ENCODE results near the gene TMTC1.

TMTC1 gene

DNA sequence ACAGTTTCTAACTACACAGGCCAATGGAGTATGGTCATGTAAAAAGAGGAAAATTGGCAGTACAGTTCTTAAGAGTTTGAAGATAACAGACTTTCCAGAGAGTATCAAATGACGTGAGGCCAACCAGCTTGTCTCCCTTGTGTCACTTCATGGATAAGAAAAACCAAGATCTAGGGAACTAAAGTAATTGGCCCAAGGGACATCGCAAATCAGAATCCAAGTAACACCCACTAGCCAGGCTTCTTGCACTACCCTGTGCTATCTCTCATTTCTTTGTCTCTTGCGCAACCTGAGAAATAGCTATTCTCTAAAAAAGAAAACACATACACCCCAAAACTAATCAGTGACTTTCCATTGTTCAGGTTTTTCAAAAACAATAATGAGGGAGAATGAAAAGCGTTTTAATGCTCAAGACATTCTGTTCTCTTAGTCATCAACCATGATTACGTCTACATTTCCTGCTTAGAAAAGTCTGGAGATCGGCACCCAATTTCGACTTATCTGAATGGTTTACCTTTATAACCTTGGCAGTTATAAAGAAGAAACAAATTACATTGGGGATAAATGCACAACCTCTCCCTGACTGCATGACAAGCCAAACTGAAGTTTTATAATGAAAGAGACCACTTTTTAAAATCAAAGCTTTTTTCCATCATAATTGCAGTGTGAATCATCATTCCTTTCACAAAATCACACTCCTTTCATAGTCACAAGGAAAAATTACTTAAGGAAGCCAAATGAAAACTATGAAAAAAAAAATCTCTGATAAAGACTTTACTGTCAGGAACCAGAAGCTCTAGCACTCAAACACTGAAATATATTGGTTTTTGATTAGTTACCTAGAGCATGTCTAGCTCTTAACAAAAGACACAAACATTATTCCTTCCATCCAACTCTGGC, 42.1 kb downstream of the TMTC1 start:
- in situ Hi-C loops (cut with HindIII; ENCODE audit: low sequenced_read_pairs), result no loop called here

DNA sequence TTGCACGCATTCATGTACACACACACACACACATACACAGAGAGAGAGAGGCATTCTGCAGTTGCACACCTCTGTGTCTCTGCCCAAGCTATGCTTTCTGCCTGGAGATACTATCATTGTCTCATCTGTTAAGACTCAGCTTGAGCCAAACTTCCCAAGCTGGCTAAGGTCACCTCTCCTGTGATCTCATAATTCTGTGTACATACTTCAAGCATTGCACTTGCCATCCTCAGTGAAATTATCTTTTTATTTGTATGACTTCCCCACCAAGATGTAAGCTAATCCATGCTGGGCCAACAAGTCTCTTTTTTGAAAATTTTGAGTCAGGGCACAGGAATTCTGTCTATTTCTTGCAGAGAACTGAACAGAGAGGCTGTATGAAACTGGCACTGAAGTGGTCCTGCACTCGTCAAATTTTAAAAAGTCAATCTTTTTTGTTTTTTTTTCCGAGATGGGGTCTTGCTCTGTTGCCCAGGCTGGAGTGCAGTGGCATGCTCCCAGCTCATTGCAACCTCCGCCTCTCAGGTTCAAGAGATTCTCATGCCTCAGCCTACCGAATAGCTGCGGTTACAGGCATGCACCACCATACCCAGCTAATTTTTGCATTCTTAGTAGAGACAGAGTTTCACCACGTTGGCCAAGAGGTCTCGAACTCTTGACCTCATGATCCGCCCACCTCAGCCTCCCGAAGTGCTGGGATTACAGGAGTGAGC, 44.3 kb downstream of the TMTC1 start:
- in situ Hi-C loops (cut with HindIII; ENCODE audit: low sequenced_read_pairs), result no loop called here

DNA sequence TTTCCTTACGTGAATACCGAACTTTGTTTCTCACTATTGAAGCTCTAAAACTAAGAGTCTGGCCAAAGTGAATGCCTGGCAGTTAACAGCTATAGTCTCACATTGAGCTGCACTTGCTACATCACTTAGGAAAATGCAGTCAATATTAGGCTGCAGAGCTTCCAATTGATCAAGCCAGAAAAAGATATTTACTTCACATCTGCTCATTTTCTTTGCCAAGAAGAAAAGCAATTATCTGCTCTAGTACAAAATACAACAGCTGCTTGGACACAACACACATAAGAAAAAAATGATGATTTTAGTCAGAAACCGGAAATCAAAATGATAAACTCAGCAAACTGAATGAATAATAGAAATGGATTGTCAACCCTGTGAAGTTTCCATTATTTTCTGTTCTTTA, 45.4 kb downstream of the TMTC1 start:
- in situ Hi-C loops (cut with HindIII; ENCODE audit: low sequenced_read_pairs), result no loop called here

DNA sequence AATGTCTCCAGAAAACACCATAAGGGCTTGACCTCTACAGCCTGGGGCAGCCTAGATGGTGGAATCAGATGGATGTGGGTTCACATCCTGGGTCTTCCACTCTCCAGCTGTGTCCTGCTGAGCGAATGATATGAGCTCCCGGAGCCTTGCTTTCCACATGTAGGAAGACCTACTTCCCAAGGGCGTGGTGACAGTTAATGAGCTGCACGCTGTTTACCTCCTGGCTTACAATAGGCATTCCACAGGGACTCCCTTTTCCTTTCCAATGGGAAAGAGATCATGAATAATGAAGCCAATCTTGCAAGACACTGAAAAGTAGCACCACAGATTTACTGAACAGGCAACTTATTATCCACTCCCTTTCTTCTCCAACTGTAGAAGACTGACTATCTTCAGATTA, 46.1 kb downstream of the TMTC1 start:
- in situ Hi-C loops (cut with HindIII; ENCODE audit: low sequenced_read_pairs), result no loop called here

DNA sequence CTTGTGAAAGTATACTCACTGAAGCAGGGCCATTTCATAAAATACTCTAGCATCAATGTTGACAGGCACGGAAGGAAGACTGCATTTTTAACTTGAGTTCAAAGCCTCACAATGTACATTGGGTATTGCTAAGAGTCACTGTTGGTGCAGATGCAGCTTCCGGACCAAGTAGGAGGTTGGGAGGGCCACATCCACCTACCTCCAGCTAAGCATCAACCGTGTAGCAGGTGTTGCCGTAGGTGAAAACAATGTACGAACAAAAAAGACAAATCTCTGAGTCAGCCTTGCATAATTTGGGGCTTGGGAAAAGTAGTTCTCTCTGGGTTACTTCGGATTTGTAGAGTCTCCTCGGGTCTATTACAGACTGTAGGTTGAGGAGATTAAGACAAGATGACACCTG, 48.1 kb downstream of the TMTC1 start:
- in situ Hi-C loops (cut with HindIII; ENCODE audit: low sequenced_read_pairs), result no loop called here

DNA sequence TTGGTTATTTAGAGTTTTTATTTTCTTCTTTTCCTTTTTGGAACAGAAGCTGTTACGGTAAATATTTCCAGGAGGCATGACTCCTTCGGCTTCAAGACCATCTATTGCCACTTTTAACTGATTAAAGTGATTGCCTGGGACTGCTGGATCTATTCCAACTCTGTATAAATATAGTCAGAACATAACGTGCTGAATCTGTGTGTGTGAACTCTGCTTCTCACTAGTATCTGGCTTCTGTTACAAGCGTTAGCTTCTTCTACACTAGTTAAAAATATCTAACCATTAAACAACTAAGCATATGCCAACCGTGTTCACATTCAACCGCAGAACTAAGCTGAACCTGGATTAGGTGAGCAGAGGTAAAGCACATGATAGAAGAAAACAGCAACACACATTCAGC, 49.0 kb downstream of the TMTC1 start:
- in situ Hi-C loops (cut with HindIII; ENCODE audit: low sequenced_read_pairs), result no loop called here

DNA sequence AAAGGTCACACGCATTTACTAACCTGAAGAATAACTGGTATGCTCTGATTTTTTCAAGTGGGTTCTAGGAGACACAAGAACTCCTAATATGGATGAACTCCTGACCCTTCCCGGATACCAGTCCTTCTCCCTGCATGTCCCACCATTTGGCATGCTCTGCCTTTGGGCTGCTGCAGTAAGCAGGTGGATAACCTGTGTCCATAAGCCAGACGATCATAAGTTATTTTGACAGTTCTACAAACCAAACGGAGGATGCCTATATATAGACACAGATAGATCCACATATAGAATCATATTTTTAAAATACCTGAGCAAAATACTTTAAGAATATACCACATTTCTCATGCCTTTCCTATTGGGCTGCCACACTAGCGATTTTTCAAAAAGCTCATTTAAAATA, 49.4 kb downstream of the TMTC1 start:
- in situ Hi-C loops (cut with HindIII; ENCODE audit: low sequenced_read_pairs), result no loop called here

DNA sequence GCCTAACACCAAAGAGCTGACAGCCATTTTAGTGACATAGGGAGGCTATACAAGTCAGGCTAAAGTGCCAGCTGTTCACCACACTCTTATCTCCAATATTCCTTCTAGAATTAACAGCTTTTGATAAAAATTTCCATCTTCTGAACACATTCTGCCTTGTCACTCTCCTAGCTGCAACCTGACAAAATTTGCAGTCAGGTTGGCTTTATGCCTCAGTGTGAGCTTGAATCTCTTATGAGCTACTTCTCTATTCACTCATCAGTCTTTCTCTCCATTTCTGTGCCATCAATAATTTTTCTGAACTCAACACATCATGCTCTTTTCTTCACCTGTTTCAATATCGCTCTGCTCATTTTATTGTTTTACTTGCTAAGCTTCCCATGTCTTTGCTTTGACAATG, 50.2 kb downstream of the TMTC1 start:
- in situ Hi-C loops (cut with HindIII; ENCODE audit: low sequenced_read_pairs), result no loop called here

DNA sequence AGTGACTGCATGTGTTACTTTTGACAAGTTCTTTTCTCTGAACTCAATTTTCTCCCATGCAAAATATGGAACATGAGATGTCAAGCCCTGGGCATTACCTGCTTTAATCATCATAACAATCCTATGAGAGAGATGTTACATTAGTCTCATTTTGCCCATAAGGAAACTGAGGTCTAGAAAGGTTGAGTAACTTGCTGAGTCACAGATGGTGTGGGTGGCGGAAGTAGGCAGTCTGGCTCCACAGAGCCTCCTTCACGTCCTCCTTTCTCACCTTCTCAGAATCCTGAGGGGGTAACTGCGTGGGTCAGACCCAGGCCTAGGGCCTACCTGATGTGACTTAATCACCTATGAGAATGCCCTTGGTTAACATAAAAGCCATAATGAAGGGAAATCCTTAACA, 50.7 kb downstream of the TMTC1 start:
- in situ Hi-C loops (cut with HindIII; ENCODE audit: low sequenced_read_pairs), result no loop called here

DNA sequence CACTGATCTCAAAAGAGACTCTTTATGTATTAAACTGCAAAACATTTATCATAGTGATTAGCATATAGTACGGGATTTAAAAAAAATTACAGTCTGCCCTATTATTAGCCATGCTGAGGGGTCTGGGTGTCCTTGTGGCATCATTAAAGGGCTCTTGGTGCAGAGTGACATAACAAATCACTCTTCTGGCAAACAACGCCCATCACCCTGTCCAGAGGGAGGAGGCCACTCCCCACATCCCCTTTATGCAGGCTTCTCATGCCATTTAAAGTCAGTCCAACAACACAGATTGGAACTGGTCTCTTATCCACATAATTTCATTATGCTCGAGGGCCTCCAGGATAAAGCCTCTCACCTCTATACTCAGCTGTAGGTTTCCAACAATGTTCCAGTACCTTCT, 51.1 kb downstream of the TMTC1 start:
- in situ Hi-C loops (cut with HindIII; ENCODE audit: low sequenced_read_pairs), result no loop called here

DNA sequence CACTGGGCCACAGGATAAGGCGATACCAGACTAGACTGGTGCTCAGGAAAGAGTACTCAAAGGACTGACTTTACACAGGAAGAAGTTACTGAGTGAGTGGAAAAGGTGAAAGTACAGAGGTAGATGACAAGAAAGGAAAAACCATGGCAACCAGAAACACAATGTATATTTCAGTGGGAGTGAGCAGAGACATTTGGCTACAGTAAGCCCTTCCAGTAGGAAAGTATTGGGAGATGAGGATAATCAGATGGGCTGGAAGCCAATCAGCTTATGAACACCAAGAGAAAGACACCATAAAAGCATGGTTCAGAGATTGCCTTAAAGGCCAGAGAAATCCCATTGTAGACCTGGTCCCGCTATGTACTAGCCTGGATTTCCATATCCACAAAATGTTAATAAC, 51.6 kb downstream of the TMTC1 start:
- in situ Hi-C loops (cut with HindIII; ENCODE audit: low sequenced_read_pairs), result no loop called here

DNA sequence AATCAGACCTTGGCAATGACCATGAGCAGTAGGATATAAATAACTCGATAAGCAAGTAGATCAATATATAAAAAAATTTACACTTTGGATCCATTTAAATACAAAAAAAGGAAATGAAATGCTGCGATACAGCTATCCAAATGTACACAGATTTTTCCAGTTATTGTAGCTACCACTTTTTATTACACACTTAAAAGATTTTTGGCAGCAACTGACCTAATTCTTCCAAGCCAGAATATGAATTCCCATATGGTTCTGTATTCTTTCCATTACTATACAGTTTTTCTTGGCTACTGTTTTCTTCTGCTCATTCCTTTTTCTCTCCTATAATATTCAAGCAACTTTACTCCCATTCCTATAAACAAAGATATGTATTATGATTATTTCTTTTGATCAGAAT, 52.2 kb downstream of the TMTC1 start:
- in situ Hi-C loops (cut with HindIII; ENCODE audit: low sequenced_read_pairs), result no loop called here

DNA sequence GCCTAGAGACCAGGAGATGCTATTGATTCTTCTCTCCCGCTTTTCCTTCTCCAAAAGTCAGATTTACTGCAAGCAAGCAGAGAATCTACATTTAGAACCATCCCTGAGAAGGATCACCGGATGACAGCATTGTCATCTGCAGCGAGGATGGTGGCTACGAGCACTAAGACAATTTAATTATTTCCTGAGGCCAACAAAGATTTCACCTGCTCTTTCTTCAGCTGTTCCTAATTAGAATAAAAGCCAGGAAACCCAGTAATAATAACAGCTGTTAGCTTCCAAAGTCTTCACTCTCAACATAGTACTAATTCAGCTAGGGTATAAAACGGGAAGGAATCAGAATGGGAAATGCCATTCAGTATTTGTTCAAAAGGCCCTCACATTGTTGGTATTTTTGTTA, 53.3 kb downstream of the TMTC1 start:
- in situ Hi-C loops (cut with HindIII; ENCODE audit: low sequenced_read_pairs), result no loop called here

DNA sequence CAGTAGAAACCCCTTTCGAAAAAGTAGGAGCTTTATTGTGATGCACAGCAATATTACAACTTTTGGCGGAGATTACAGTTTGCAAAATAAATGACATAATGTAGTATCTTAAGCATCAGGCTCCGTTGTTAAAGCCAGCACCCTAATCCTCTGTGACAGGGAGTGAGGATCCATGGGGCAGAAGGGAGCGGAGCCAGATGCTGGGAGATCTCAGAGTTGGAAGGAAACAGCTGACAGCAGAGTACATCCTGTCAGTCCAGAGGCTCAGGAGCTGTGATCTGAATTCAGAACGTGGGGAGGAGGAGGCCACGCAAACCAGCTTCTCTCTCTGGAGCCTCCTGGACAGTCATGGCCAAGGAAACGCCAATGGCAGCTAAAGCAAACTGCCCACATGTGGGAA, 55.7 kb downstream of the TMTC1 start:
- in situ Hi-C loops (cut with HindIII; ENCODE audit: low sequenced_read_pairs), result no loop called here

DNA sequence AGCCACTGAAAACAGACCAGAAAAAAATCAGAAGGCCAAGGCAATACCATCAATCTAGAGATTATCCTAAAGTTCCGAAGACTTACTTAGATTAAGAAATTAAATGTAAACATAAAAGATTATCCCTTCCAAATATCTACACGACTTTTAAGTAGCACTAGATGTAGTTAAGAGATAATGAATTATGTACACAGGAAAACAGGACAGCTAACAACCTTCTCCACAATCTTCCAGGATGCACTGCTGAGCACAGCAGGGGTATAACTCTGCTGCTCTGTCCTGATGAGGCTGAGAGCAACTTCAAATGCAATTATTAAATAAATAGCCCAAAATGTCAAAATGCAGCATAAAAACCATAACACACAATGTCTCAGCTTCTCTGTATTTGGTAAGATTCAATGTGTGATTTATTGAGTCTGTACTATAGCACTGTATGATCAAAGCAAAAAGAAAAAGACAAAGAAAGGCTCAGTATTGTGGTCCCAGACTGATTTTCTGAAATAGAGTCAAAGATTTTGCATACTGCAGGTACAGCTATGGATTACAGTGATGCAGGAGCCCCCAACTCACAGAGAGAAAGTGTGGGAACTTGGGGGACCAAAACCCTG, 56.9 kb downstream of the TMTC1 start:
- in situ Hi-C loops (cut with HindIII; ENCODE audit: low sequenced_read_pairs), result no loop called here

DNA sequence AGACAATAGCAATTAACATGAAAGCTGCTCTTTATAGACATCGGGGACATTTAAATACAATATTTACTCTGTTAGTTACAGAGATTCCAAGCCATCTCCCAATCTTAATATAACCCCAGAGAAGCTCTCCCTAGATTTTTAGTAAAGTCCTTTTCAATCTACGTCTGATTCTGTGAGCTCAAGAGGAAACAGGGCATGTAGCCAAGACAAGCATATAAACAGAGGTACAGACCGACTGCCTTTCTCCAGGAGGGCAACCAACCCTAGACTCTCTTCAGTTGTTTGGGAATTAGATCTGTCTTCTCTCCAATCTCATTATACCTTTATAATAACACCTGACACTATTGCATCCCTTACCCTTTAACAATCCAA, 57.4 kb downstream of the TMTC1 start:
- in situ Hi-C loops (cut with HindIII; ENCODE audit: low sequenced_read_pairs), result no loop called here

DNA sequence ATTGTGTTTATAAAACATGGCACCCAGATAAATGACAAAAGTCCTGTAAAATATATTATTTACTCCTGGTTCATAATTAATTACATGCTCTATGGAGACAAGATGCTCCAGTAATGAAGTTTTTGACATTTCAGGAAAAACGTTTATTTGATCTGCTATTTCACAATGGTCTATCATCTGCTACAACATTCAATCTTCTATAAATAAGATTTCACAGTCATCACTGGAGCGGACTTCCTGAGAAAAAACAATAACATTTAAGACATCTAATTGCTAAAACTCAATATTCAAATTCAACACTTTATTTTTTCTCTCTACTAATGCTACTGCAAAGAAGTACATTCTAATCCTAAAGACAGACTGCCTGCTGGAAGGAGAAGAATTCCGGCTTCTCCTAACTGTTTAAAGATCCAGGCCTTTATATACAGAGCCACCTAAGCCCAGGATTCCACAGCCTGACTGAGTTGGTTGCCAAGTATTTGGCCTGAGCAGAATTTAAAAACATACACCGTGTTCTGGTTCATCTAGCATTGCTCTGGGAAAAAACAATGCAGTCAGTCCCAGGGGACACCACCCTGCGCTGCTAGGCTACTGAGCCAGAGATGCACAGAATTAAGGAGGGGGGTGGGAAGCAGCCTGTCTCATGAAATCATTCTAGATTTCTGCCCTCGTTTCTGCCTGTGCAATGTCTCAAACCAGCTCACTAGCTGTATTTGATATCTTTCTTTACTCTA, 58.0 kb downstream of the TMTC1 start:
- in situ Hi-C loops (cut with HindIII; ENCODE audit: low sequenced_read_pairs), result no loop called here

DNA sequence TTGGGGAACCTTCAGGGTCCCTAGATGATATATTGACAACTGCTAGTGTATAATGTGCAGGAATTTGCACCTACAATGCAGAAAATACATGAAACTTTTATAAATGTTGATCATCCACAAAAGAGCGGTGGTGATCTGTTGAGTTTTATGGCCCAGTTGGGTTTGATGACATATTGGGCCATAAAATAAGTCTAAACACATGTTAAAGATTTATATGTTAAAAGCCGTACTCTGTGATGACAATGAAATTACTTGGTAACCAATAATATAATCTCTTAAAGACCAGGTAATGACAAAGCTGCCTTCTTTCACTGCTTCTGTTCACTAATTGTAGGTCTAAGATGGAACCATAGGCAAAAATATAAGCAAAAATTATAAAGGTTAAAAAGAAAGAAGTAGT, 61.6 kb downstream of the TMTC1 start:
- in situ Hi-C loops (cut with HindIII; ENCODE audit: low sequenced_read_pairs), result no loop called here

DNA sequence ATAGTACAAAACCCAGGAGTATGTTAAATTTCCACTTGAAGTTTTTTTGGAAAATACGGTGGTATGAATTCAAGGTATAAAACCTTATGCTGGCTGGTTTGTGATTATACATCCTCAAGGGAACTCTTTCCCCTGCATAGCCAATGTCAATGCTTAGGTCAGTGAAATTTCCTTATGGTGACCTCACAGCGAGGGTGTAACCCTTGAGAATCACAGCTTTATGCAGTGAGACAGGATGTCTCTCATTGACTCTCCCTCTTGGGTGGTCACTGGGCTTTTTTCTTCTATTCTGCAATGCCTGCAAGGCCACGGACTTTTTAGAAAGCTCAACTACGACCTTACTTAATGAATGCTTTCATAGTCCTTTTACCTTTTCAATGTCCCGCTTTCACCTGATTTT, 64.4 kb downstream of the TMTC1 start:
- in situ Hi-C loops (cut with HindIII; ENCODE audit: low sequenced_read_pairs), result no loop called here

DNA sequence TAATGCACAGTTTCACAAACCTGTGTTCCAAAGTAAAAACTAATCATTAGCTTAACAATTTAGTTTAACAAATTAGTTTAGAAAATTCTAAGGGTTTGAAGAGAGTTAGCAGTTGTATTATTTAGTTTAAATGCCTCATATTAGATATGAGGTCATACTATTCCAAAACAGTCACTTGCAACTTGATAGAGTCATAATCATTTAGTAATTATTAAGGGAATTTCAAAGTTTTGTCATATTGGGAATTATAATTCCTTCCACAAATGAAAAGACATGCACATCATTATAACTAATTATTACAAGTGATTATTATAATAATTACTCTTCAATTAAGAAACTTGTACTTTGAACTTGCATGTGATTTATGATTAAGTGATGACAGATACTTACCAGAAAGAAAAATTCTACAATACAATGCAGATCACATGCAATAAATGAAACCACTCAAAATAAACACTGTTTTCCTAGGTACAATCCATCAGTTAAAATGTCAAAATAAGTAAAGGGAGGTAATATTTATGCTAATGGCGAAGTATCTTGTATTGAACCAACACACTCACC, 66.1 kb downstream of the TMTC1 start:
- in situ Hi-C loops (cut with HindIII; ENCODE audit: low sequenced_read_pairs), result no loop called here

DNA sequence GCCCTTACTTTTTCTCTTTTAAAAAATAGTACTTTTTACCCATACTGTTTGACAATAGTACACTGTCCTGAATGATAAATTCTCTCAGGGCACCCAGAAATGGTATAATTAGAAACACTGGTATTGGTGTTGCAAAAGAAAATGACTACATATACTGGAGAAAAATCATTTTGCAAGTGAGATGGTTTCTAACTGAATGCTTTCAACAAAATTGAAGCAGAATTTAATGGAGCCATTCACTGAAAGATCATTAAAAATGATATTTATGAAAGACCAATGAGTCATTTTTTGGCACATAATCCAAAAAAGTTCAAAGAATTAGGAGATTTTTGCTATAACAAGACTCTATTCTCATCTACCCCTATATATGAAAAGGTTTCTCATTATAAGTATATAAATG, 68.8 kb downstream of the TMTC1 start:
- in situ Hi-C loops (cut with HindIII; ENCODE audit: low sequenced_read_pairs), result no loop called here

All from DLD1 (cell line).